Hypothalamus (tissue), 51 donors: ENCODE data around the gene CALN1.
"Not testable (repeated sequence)": the region's sequence is repeated elsewhere in the genome, so short reads cannot be mapped to it uniquely, and the experiment has no call there.

Experiments used
- DNase-seq, 51 donors: peaks; one replicate each; lab custom pipeline; 2025; lab: John Stamatoyannopoulos, UW

Gene CALN1

GRCh38 chr7:72112530-72112929 lies 299.6 kb downstream of the CALN1 start:
- DNase-seq: no peak

DNA sequence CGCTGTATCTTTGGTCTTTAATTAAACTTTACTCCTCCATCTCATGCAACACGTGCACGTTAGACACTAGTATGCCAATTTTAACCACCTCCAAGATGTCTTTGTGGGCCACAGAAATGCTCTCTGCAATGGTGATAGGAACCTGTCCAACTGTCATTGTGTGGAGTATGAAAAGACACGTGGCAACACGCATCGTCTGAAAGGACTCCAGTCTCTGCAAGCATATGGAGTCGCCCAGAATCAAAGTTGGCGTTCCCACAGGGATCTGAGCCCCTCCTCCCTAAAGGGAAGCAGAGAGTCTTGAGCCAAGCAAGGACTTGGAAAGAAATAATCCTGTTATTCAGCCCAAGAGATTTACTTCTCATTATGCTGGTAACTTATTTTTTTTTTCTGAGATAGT lies 301.1 kb downstream of the CALN1 start:
- no peak for DNase-seq

GRCh38 chr7:72109566-72109965 lies 302.6 kb downstream of the CALN1 start:
- no peak for DNase-seq

GRCh38 chr7:72106405-72106804 lies 305.7 kb downstream of the CALN1 start:
- DNase-seq: no peak

GRCh38 chr7:72101444-72101843 lies 310.7 kb downstream of the CALN1 start:
- no peak for DNase-seq

DNA sequence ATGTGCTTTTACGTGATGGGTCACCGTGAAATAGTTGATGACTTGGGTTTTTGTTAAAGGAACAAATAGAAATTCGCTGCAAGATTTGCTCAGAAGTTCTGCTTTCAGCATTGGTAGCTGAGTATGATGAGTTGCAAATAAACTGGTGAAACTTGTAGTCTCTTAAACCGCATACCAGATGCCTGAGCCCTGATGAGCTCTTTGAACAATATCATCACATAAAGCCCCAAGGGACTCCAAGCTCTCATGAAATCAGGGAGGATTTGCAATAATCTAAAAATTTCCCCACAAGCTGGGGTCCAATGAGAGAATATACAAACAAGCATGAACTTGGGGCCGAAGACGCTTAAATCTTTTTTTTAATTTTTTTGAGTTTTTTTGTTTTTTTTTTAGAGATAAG lies 312.4 kb downstream of the CALN1 start:
- no peak for DNase-seq

GRCh38 chr7:72098807-72099580 lies 313.1 kb downstream of the CALN1 start:
- no peak for DNase-seq

DNA sequence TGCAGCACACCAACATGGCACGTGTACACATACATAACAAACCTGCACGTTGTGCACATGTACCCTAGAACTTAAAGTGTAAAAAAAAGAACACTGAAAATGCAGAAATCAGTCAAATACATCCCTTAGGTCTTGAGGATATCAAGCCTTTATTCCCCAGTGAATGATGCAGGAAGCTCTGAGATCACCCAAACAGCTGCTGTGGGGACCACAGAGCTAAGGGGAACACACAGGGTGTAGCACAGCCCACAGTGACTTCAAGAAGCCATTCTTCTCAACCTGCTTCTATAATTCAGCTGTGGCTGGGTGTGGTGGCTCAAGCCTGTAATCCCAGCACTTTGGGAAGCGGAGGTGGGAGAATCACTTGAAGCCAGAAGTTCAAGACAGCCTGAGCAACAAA lies 314.9 kb downstream of the CALN1 start:
- DNase-seq: no peak

DNA sequence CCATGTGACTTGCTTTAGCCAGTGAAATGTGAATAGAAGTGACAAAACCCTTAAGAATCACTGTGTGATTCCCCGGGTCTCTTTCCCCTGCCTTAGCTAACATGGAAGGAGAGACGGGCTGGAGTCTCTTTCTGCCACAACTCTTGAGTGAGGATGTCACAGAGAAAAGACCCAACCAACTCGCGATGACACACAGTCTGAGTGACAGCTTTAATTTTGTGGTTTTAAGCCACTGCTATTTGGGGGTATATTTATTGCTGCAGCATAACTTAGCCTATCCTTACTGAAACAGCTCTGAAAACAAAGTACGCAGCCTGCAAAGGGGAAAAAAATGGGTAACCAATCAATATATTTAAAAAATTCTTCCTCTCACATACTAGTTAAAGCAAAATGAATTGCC lies 319.4 kb downstream of the CALN1 start:
- no peak for DNase-seq

DNA sequence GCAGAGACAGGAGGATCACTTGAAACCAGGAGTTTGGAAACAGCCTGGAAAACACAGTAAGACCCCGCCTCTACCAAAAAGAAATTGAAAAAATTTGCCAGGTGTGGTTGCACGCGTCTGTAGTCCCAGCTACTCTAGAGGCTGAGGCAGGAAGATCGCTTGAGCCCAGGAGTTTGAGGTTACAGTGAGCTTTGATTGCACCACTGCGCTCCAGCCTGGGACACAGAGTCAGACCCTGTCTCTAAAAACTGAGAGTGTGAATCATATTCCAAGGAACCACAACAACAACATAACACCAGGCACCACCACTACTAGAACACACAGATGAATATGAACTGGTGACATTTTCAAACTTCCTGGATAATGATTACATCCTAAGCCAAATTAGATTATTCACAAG lies 324.2 kb downstream of the CALN1 start:
- no peak for DNase-seq

DNA sequence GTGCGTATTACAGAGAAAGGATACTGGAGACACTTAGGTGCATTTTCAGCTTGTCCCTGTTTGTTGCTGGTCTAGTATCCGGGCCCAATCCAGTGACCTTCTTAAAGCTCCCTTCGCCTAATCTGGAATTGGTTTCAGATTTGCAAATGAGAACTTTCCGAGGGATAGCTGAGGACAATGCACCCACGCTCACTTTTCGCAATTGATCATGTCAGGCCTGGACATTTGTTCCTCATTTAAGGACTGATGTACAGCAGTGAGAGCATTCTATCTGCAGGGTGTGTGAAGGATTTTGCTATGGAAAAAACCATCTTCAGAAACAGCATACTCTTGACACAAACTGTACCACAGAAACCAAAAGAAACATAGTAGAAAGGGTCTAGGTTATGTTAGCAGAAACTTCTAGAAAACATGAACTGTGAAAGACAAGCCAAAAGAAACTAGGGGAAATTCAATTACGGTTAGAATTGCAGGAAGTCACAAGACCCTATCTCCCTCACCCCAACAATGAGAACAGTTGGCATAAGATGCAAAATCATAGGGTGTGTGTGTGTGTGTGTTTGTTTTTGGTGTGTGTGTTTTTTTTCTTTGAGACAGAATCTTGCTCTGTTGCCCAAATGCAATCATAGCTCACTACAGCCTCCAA lies 331.1 kb downstream of the CALN1 start:
- DNase-seq: no peak

- no peak for DNase-seq
Observed at GRCh38 chr7:72080341-72080766, 331.8 kb downstream of the CALN1 start.

- DNase-seq: no peak
Observed at GRCh38 chr7:72078856-72079255, 333.3 kb downstream of the CALN1 start.

- DNase-seq: no peak
Observed at GRCh38 chr7:72078301-72078700, 333.8 kb downstream of the CALN1 start.

DNA sequence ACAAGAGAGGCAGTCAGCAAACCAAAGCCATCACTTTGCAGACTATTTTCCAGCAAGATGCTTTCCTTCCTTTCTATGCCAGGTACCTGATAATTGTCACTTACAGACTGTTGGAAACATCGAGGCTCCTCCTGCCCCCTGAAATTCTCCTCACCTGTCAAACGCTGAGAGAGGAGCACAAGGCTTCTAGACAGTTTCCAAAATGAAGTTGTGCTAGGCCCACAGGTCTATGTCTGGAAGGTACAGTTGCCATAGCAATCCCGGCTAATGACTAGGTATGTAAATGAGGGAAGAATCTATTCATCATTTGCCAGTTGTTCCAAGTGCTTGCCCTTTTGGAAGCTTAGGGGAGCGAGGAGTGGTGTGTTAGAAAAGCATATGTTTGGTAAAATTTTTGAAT lies 334.4 kb downstream of the CALN1 start:
- peak in 3 of 51 donors; percentile 5 to 41 (median 9) for DNase-seq

DNA sequence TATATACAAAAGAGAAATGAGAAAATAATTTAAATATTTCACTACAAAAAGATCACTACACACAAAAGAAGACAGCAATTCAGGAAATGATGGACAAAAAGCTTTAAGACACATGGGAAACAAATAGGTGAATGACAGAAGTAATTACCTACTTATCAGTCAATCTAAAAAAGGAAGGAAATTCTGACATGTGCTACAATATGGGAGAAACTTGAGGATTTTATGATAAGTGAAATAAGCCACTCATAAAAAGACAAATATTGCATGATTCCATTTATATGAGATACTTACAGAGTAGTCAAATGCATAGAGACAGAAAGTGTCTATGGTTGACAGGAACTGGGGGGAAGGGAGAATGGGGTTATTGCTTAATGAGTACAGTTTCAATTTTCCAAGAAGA lies 339.2 kb downstream of the CALN1 start:
- DNase-seq: no peak

- DNase-seq: no peak
Observed at GRCh38 chr7:72069263-72069662, 342.9 kb downstream of the CALN1 start.

- not testable (repeated sequence) for DNase-seq
Observed at GRCh38 chr7:72065764-72066163, 346.4 kb downstream of the CALN1 start.

- DNase-seq: no peak
Observed at GRCh38 chr7:72064916-72065315, 347.2 kb downstream of the CALN1 start.

DNA sequence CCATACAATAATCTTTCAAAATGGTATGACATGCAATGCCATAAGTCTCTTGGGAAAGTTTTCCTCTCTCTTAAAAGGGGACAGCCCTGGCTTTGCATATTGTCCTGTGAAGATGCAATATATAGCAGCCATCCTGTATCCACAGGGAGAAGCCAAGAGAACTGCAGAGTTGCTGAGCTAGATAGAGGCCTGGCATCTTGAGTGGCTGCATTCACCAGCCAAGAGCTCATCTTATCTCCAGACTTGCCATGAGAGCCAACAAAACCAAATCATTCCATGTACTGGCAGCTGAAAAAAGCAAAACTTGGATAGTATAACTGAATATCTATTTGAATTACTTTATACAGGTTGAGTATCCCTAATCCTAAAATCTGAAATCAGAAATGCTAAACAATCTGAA lies 348.8 kb downstream of the CALN1 start:
- DNase-seq: no peak

DNA sequence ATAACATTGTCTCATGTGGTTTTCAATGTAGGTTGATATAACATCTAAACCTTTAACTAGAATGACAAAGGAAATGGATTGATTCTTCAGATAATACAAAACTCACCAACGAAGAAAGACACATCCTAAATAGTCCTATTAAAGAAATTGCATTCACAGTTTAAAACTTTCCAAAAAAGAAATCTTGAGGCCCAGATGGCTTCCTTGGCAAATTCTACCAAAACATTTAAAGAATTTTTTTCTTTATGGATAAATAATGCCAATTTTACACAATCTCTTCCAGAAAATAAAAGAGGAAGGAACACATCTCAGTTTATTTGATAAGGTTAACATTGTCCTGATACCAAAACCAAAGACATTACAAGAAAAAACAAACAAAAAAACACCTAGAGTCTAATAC lies 349.5 kb downstream of the CALN1 start:
- DNase-seq: no peak

- DNase-seq: no peak
Observed at GRCh38 chr7:72059925-72060324, 352.2 kb downstream of the CALN1 start.
